ENCODE data around the gene UBE4B.

The UBE4B gene

DNA sequence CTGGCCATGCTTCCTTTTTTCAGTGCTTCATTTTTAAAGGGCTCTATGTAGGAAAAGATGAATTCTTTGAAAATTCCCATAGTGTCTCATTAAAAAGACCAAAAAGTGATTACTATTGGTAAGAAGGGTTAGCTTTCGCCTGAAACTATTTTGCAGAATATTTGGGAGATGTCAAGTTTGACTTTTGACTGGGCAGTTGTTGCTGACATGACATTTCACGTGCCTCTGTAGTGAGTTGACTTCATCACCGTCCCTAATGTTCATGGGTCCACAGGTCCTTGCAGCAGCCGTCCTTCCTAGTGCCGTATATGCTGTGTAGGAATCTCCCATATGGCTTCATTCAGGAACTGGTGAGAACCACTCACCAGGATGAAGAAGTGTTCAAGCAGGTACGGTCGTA, 88.9 kb downstream of the UBE4B start:
- no peak for DNase-seq

DNA sequence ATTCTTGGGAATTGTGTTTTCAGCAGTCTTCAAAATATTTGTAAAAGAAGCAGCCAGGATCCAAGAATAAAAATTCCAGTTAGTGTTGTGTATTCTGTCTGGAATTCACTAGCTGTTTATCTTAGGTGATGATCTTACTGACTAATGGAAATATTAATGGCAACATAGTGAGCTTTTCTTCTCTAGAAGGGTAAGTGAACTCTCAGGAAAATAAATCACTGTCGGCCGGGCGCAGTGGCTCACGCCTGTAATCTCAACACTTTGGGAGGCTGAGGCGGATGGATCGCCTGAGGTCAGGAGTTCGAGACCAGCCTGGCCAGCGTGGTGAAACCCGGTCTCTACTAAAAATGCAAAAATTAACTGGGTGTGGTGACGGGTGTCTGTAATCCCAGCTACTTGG, 90.2 kb downstream of the UBE4B start:
- no peak for DNase-seq

DNA sequence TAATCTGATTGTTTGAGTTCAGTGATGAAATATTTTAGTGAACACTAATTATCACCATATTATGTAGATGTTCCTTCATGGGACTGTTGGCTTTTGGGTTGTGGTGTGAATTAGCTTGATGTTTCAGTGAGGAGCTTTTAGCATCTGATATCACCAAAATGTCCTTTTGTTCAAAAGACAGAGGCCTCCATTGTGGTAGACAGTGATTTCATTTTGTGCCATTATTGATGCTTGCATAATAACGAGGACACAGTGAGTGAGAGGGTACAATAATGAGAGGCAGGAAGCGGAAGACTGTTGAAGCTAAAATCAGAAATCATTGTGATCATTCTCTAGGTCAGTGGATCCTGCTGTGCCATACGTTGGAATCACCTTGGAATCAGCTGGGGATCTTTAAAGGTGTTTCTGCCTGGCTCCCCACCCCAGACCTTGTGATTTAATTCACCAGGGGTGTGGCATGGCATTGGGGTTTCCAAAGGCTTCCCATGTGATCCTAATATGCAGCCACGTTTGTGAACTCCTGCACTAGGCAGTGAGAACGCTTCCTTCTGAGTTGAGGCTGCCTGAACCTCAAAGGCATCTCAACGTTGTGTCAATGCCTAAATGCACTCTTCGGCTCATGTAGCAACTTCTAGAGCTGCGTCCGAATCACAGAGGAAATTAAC, 95.5 kb downstream of the UBE4B start:
- DNase-seq, result no peak

DNA sequence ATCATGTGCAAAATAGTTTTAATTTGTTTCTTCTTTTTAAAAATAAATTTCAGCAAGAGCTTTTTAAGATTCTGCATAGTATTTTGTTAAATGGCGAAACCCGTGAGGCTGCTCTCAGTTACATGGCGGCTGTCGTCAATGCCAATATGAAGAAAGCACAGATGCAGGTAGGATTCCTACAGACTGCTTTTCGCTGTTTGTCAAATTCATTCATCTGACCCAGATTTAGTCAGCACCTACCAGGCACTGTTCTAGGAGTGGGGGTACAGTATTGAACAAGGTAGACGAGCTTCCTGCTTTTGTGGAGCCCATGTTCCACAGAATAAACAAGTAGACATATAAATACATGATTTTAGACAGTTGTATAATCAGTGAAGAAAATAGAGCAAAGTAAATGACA, 99.6 kb downstream of the UBE4B start:
- no peak for DNase-seq

DNA sequence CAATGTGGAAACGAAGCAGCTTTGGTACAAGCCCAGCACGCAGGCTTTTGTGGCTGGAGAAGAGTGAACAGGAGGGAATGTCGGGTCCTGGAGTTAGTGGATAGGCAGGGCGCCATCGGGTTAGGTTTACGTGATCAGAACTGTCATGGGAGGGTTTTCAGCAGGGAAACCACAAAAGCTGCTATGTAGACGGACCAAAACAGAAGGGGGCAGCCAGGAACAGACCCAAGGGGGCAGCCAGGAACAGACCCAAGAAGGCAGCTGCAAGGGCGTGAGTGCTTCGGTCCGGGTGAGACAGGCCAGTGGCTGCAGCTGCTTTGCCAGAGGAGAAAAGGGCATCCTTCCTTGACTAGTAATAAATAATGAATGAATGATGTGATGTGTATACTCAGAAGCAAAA, 100.1 kb downstream of the UBE4B start:
- no peak for DNase-seq

DNA sequence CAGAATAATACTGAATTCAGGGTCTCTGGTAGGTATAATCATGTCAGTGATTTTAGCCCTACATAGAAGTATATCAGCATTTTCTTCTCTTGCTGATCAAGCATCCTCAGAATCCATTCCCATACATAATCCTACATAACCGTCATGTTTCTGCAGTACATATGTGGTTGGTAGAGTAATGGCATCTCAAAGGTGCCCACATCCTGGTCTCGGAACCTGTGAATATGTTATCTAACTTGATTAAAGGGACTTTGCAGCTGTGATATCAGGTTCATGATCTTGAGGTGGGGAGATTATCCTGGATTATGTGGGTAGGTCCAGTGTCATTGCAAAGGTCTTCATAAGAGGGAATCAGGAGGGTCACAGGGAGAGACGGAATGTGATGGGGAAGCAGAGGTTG, 108.2 kb downstream of the UBE4B start:
- no peak for DNase-seq

DNA sequence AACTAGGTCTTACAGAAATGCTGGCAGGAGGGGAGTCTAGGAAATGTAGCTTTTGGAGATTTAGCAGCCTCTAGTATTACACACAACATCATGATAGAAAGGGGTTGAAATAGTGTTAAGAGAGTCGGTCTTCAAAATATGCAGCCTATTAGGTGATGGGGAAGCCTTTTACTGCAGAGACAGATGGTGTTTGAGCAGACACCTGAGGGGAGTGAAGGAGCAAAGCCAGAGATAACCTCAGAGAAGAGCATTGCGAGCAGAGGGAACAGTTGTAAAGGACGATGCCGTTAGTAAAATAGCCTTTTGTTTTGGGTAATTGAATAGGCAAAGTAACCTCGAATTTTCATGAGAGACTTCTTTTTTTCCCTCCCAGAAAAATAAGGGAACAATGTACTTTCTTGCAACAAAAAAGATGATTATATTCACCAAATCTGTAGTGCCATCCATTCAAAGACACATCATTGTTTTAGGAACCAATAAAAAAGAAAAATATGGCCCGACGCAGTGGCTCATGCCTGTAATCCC, 111.3 kb downstream of the UBE4B start:
- DNase-seq, result no peak

DNA sequence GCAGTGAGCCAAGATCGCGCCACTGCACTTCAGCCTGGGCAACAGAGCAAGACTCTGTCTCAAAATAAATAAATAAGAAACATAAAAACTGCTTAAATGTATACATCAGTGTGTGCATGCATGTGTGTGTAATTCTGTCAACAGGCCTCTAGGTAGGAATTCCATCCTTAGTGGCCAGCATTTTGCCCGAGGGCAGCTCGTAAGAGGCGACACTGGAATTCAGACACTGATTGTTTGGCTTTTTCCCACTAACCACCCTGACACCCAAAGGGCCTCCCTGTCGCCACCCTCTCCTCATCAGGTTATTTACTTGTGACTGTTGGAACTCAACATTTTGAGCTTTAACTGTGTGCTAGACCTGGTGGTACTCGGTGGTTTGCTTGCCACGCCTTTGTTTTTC, 113.6 kb downstream of the UBE4B start:
- no peak for DNase-seq

DNA sequence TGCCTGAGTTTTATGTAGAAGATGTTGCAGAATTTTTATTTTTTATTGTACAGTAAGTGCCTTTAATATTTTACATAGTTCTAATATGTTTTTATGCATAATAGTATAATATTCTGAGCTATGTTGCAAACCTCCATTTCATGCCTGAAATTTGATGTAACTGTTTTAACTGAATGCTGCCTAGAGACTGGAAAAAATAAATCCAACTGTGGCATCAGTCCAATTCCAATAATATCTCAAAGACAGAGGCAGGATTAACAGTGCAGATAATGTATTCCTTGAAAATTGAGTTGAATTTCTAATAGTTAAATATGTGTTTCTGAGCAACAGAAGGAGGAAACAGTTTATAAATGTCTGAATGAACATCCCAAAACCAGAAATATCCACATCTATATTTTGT, 116.5 kb downstream of the UBE4B start:
- DNase-seq, result no peak

DNA sequence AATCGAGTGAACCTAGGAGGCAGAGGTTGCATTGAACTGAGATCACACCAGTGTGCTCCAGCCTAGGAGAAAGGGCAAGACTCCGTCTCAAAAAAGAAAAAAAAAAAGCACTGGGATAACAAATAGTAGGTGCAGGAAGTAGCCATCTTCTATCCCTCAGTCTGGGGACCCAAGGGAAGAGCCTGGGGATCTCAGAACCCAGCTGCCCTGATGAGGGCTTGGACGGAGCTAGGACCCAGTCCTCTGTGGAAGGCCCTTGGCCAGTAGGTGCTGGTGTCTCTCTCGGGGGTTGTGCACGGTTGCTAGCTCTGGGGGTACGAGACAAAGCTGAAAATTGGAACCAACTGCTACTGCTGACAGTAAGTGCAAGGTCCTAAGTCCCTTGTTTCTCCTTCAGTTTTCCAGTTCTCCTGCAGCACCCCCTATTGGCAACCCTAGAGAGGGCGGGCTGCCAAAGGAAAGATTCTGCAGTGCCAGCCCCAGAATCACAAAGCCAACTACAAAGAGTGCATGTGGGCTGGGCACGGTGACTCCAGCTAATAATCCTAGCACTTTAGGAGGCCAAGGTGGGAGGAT, 120.0 kb downstream of the UBE4B start:
- DNase-seq, result no peak

DNA sequence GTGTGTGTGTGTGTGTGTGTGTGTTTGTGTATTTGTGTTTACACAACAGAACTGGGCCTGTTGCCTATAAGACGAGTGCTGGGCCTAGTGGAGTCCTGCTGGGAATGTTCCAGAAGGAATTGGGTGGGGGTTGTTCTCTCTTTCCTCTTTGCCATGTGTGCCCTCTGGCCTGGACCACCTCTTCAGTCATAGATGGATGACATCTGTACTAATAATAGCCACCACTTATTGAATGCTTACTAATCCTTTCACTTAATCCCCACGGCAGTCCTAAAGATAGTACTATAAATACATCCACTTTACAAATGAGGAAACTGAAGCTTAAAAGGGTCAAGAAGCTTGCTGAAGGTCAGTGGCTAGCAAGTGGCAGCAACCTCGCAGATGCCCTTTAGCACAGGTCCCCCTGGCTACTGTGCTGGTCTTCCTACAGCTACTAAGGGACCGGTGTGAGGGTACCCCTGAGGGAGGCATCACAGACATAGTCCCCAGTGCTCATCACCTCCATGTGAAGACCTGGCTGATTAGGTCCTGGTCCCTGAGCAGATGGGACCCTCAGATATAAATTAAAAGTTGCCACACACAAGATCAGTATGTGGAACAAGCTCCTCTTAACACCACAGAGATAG, 122.4 kb downstream of the UBE4B start:
- DNase-seq, result no peak

DNA sequence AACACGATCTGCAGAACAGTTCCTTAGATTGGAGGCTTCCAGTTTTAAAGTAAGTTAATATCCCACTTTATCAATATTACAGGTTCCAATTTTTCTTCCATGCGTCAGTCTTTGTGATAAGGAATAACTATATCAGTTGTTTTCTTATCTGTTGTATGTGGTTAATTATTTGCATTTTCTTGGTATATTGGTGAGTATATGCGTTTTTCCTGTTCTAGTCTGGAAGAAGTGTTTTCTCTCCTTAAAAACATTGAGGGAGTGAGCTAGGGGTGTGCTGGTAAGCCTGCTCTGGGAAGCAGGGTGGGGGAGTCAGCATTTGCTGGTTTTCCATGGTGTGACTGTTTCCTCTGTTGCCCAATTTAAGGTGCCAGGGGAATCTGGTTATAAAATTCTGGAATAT, 127.4 kb downstream of the UBE4B start:
- DNase-seq, result no peak

DNA sequence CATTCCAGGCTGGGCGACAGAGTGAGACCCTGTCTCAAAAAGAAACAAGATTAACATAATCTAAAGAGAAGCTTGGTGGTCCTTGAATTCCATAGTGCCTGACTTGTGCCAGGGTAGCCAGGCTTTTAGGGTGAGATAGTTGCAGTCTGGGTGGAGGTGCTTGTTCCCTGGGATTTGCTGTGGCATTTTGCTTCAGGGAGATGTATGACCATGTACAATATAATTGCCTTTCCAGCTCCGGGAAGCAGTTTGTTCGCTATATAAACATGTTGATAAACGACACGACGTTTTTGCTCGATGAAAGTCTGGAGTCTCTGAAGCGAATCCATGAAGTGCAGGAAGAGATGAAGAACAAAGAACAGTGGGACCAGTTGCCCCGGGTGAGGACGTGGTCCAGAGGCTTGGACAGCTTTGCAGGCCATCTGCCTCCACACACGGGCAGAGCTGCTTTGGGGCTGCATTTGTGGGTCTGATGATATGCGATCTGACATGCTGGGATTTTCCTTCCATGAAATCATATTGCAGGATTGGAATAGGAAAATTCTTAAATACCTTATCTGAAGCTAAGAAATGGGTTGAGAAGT, 128.2 kb downstream of the UBE4B start:
- no peak for DNase-seq

DNA sequence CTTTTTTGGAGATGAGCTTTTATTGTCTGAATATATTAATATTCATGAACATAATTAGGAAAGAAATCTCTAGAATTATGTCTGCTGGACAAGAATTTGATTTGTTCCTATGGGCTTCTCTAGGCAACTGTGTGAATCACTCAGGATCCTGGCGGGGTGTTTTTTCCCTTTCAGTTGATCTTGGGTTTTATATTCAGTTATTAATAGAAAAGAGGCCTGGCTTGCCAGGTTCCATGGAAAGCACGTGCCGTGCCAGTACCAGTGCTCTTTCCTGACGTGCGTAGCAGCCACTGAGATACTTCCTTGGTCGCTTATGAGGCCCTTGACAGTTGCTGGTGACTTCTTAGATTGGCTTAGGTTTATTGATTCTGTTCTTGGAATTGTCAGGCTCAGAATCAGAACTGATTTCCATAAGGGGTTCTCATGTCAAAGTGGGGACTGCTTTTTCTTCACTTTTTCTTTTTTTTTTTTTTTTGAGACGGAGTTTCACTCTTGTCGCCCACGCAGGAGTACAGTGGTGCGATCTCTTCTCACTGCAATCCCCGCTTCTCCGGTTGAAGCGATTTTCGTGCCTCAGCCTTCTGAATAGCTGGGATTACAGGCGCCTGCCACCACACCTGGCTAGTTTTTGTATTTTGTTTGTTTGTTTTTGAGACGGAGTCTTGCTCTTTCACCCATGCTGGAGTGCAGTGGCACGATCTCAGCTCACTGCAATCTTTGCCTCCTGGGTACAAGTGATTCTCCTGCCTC, 129.0 kb downstream of the UBE4B start:
- no peak for DNase-seq

DNA sequence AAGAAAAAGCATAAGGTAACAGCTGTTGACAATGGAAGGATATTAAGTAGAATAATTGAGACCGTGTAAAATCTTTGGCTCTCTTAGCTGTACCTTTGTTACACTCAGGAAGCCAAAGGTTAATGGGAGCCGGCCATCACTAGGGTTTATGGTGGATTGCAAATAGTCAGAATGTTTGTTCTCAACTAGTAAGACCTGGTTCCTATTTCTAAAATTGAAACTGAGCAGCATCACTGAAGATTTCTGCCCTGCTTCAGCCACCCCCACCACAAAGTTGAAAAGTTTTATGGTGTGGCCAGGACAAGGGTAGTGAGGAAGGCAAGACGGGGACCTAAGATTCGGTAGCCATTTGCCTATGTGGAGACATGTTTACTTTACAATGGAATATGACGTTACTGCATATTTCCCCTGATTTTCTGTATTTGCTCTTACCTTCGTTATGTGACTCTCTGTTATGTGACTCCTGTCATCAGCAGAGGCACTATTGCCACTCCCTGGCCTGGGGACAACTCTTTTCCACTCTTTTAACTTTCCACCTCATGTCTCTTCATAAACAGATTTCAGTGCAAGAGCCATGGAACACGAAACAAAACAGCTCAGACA, 136.3 kb downstream of the UBE4B start:
- DNase-seq, result no peak

DNA sequence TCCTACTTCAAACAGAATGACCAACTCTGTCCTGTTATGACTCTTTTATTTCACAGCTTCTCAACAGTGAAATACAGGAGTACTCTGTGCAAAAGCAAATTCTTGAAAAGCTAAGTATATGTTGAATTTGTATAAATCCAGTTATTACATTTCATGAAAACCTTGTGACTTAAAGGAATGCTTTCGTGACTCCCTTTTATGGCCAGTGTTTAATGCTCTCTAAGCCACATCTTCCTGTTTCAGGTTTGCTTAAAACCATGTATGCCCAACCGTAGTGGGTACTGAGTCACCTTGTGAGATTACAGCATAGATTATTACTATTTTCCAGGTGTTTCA, 137.4 kb downstream of the UBE4B start:
- no peak for DNase-seq

DNA sequence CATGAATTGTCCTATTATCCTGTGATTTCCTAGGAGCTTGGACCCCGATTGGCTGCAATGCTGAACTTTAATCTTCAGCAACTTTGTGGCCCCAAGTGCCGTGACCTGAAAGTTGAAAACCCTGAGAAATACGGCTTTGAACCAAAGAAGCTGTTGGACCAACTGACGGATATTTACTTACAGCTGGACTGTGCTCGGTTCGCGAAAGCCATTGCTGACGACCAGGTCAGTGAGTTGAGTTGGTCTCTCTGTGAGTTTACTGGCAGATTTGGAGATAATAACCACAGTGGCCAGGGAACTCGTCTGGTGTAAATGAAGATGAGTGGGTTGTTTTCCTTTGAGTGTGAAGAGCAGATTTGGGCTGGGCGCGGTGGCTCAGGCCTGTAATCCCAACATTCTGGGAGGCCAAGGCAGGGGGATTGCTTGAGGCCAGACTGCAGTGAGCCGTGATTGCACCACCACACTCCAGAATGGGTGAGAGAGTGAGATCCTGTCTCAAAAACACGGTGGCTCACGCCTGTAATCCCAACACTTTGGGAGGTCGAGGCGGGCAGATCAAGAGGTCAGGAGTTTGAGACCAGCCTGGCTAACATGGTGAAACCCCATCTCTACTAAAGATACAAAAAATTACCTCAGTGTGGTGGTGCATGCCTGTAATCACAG, 138.5 kb downstream of the UBE4B start:
- no peak for DNase-seq

DNA sequence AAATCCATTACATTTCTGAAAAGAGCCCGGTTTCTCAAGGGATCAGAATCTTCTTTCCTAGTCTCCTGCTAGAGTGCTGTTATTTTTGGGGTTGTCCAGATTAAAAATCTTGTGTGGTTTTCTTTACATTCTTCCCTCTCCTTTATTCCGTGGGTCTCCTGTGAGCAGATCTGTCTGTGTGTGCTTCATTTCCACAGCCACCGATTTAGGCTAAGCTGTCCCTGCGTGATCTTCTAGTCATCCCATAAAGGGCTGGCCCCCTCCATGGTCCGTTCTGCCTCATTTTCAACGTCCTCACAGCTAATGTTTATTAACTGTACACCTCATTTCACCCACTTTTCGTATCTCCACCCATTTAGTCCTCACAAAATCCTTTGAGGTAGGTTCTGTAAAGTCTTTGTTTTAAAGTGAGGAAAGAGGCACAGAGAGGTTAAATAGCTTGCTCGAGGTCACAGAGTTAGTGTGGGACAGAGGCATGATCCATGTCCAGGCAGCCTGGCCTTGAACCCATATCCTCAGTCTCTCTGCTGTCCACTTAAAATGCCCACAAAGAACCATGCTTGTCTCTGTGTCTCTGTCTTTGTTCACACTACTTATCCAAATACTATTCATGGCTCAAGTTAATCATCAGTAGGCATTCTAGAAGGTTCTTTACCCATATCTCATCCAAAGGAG, 139.4 kb downstream of the UBE4B start:
- no peak for DNase-seq

DNA sequence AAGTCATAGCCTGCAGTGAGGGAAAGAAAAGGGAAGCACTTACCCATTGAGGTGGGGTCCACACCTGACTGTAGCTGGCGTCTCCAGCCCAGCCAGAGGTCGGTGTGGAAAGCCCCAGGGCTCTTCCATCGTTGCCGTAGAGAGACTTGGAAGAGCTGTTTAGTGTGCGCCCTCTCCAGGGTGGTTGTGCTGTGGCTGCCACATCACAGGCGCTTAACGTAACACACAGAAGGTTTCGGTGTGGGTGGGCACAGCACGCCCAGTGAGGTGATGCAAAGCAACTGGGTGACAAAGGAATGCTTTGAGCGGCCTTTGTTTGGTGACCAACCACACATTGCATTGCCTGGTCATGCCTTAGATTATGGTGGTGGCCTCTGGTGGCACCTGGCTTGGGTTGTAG, 140.8 kb downstream of the UBE4B start:
- no peak for DNase-seq

DNA sequence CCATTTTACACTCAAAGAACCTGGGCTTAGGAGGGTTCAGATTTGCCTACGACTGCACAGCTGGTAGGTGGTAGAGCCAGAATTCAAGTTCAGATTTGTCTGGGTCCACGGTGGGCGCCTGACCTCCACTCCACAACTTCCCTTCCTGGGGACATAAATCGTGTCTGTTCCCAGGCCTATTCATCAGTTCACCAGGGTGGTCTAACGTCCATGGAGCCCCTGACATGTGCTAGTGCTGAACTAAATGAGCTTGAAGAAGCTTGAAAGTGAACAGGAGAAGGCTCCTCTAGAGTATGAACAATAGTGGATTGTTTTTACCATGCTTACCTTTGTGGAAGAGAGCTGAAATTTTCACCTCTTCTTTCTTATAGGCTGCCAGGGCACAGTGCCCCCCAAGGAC, 145.1 kb downstream of the UBE4B start:
- no peak for DNase-seq

DNA sequence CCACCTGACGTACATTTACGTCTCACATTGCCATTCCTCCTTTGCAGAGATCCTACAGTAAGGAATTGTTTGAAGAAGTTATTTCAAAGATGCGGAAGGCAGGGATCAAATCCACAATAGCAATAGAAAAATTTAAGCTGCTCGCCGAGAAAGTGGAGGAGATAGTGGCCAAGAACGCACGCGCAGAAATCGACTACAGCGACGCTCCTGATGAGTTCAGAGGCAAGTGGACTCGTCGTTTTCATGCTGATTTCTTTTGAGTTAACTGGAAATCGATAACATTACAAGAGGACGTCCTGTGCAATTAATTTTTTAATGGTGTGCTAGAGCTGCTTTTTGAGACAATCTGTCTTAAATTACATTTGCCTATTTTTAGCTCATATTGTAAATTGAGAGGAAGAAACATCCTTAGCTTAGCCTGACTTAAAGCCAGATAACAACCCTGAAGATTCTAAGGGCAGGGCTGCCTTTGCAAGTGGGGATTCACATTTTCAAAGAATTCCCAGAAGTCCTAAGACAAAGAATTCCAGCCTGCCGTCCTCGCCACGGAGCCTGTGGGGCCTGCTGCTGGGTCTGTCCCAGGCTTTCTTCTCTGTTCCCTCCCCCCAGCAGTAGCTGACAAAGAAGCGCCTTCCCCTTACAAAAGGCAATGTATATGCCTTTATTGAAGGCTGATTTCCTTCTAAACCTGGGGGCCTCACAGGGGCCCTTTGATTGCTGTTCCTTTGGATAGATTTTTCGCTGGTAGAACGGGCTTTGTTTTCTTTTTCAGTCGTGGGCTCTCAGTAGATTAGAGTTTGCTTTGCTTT, 146.0 kb downstream of the UBE4B start:
- no peak for DNase-seq
